Thymus (tissue), 11 donors: ENCODE measurements around the gene ODR4. TPM values are rescaled to one million over a fixed set of nuclear protein-coding genes. Genes with fewer than 3 reads are reported as not detected.
"Not testable (repeated sequence)": the region's sequence is repeated elsewhere in the genome, so short reads cannot be mapped to it uniquely, and the experiment has no call there.

ENCODE experiments used
- DNase-seq, 9 donors: peaks; one replicate each; pipeline ENCODE4 v3.0.0-alpha.2; 2013; ENCODE audit warnings: low spot score in 9 of 9, low read depth in 6 of 9, missing footprints in 1 of 9
- H3K27ac ChIP-seq, 2 donors: one replicate each; pipeline ENCODE4 v1.5.1; 2013; ENCODE audit warnings: control low read depth in 1 of 2, low read depth in 1 of 2, low read length in 1 of 2, mild to moderate bottlenecking in 1 of 2, moderate library complexity in 1 of 2
- H3K27me3 ChIP-seq, 2 donors: one replicate each; pipeline ENCODE4 v1.5.1; 2013; ENCODE audit warnings: low read length in 1 of 2; ENCODE audit not compliant: control insufficient read depth in 2 of 2, insufficient read depth in 1 of 2
- H3K36me3 ChIP-seq, 2 donors: one replicate each; pipeline ENCODE4 v1.5.1; 2013; ENCODE audit warnings: low read length in 1 of 2, mild to moderate bottlenecking in 1 of 2, moderate library complexity in 1 of 2; ENCODE audit not compliant: control insufficient read depth in 2 of 2, insufficient read depth in 2 of 2
- H3K4me1 ChIP-seq, 2 donors: one replicate each; pipeline ENCODE4 v1.5.1; 2013; ENCODE audit warnings: low read length in 2 of 2; ENCODE audit not compliant: control insufficient read depth in 2 of 2, insufficient read depth in 2 of 2
- H3K4me3 ChIP-seq, 2 donors: one replicate each; pipeline ENCODE4 v1.5.1; 2013; ENCODE audit warnings: low read length in 2 of 2, control low read depth in 1 of 2, mild to moderate bottlenecking in 1 of 2
- H3K9me3 ChIP-seq, 2 donors: one replicate each; pipeline ENCODE4 v1.5.1; 2013; ENCODE audit warnings: low read length in 1 of 2, mild to moderate bottlenecking in 1 of 2; ENCODE audit not compliant: control insufficient read depth in 2 of 2, insufficient read depth in 1 of 2
- WGBS: extraction: QIAGEN DNeasy Blood & Tissue Kit; methylation state at CpG from one replicate; pipeline ENCODE4 v1.1.7; 2013; 5-methylcytosine and 5-hydroxymethylcytosine counted together
- polyA plus RNA-seq: library from polyadenylated mRNA; stranded (reverse); fragments of 200-250 nt; gene quantifications from one replicate; pipeline ENCODE4 v1.2.3, GENCODE V29; 2013
- total RNA-seq: library from RNA; stranded (reverse); fragments of 120-200 nt; gene quantifications from one replicate; pipeline ENCODE4 v1.2.4, GENCODE V29; 2013
- donor health status: healthy.

The ODR4 gene
- total and polyA plus RNA-seq, 2 donors: 15.2 to 16.6 TPM

DNA sequence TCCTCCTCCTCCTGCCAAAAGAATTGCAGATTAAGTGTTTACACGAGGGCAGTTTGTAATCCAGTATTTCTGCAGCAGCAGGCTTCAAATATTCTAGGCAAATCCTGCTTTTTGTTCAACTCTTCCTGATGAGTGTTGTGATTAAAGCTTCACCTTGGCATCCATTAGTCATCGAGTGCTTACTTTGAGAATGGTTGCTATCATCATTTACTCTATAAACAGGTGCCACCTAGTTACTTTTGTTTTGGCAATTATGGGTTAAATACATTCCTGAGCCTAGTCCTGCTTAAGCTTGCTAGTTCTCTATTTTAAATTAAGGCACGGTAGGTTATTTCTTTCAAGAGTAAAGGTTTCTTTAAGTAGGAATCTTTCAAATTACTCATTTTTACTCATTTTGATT is 64.9 kb downstream of the ODR4 start:
- Histone ChIP-seq H3K36me3 (no peaks in the 10 kb centered on the region), H3K27me3 (no peaks in the 10 kb centered on the region), H3K4me1 (no peaks in the 10 kb centered on the region), H3K9me3 (no peaks in the 10 kb centered on the region), H3K4me3 (no peak overlapping the region), H3K27ac (no peak overlapping the region)
- no peak for DNase-seq
- 90% methylated on average over 3 of the region's 3 CpGs for WGBS

DNA sequence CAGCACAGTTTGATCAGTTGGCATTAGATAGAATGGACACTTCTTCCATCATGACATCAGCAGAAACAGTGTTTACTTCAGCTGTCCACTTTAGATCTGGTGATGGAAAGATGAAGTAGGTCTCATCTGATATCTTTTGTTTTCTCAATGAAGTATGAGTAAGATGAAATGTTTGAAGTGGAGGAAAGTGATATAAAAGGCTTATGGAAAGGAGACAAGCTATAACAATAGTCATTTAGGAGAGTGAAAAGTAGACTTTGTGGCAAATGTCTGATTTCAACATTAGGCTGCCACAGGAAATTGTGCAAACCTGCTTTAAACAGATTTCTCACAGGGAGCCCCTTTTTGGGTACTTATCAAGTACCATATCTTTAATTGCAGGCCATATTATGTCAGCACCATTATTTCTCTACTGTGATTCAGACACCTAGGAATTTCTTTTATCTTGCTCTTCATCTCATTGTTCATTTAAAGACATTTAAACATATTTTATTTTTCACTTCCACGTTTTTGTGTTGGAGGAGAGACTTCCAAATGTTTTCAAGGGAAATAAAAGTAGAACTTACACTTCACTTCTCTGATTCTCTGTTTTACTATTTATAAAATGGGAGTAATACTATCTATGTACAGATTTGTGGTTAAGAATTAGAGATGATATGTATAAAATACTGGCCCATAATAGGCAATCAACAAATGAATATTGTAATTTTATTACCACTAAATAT is 67.2 kb downstream of the ODR4 start:
- H3K4me1 ChIP-seq: no peaks in the 10 kb centered on the region
- no peaks in the 10 kb centered on the region for H3K27me3 ChIP-seq
- no peak overlapping the region for H3K4me3 ChIP-seq
- WGBS: 15% methylated on average over 1 of the region's 1 CpG
- H3K27ac ChIP-seq: no peak overlapping the region
- no peaks in the 10 kb centered on the region for H3K36me3 ChIP-seq
- no peak for DNase-seq
- H3K9me3 ChIP-seq: no peaks in the 10 kb centered on the region

DNA sequence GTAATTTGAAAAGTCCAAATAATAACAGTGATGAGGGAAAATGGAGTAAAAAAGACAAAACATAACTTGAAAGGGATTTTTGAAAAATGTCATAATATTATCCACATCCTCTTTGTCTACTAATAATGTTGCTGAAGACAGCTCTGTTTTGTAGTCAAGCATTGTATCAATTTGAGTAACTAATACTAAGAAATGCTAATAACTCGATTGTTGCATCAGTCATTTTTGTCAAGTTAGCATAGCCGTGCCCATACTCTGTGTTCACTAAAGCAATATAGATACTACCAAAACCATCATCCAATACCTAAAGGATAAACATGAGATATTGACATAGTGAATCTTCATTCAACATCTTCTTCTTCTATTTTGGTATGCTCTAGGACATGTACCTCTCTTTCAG is 68.0 kb downstream of the ODR4 start:
- Histone ChIP-seq H3K4me3 (no peak overlapping the region), H3K4me1 (no peaks in the 10 kb centered on the region), H3K36me3 (no peaks in the 10 kb centered on the region), H3K27ac (no peak overlapping the region), H3K9me3 (no peaks in the 10 kb centered on the region), H3K27me3 (no peaks in the 10 kb centered on the region)
- WGBS: 99% methylated on average over 2 of the region's 2 CpGs
- no peak for DNase-seq

DNA sequence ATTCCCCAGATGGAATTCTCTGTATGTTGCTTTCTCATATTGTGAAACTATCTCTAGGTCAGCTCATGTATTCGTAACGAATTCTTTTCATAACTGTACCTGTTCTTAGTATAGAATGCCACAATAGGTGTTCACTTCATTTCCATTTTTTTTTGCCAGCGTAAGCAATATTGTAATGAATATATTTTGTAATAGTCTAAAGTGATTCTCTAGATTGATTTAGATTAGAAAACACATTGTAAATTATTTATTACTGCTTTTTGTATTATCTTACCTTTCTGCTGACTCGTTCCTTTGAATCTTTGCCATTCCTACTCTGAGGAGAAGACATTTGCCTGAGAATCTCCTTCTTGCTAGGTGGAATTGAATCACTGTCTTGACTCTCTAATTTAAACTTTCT is 70.5 kb downstream of the ODR4 start:
- H3K27me3 ChIP-seq: no peaks in the 10 kb centered on the region
- H3K9me3 ChIP-seq: no peaks in the 10 kb centered on the region
- H3K4me1 ChIP-seq: no peaks in the 10 kb centered on the region
- H3K4me3 ChIP-seq: no peak overlapping the region
- no peak for DNase-seq
- no peaks in the 10 kb centered on the region for H3K36me3 ChIP-seq
- H3K27ac ChIP-seq: no peak overlapping the region
- WGBS: 98% methylated on average over 4 of the region's 4 CpGs

DNA sequence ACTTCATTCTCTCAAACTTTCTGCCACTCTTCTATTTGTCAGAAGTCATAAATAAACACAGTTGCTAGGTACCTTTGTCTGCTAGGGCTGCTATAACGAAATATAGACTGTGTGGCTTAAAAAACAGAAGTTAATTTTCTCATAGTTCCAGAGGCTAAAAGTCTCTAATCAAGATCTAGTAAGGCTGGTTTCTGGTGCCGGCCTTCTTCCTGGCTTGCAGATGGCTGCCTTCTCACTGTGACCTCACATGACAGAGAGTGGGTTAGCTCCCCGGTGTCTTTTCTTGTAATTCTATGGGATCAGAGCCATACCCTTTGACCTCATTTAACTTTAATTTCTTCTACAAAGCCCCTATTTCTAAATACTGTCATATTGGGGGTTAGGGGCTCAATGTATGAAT is 79.3 kb downstream of the ODR4 start:
- WGBS: 32% methylated on average over 3 of the region's 3 CpGs
- no peak overlapping the region for H3K4me3 ChIP-seq
- H3K36me3 ChIP-seq: no peaks in the 10 kb centered on the region
- no peaks in the 10 kb centered on the region for H3K27me3 ChIP-seq
- DNase-seq: no peak
- no peak overlapping the region for H3K27ac ChIP-seq
- H3K4me1 ChIP-seq: no peaks in the 10 kb centered on the region
- H3K9me3 ChIP-seq: no peaks in the 10 kb centered on the region

DNA sequence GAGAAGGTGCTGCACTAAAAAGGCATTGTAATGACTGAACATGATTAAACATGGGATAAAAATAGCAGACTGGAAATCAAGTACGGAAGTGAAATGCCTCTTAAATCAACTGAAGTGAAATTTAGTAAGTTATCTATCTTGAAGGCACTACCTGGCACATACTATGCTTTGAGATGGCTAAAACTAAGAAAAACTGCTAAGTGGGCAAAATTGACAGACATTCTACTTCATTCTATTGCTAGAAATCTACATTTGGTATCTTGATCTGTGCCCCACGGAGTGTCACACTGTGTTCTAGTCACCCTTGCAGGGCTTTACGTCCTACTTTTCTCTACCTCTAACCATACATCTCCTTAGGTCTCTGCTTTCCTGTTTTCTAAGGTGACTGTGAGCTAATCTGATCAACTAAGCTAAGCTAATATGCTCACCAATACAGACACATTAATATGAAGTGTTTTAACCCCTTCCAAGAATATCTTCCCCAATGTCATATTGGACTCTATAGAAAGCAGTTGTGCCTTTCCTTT is 81.2 kb downstream of the ODR4 start:
- no peaks in the 10 kb centered on the region for H3K9me3 ChIP-seq
- no peaks in the 10 kb centered on the region for H3K27me3 ChIP-seq
- WGBS: 53% methylated on average over 3 of the region's 3 CpGs
- H3K27ac ChIP-seq: no peak overlapping the region
- no peaks in the 10 kb centered on the region for H3K4me1 ChIP-seq
- H3K36me3 ChIP-seq: no peaks in the 10 kb centered on the region
- H3K4me3 ChIP-seq: no peak overlapping the region
- no peak for DNase-seq

DNA sequence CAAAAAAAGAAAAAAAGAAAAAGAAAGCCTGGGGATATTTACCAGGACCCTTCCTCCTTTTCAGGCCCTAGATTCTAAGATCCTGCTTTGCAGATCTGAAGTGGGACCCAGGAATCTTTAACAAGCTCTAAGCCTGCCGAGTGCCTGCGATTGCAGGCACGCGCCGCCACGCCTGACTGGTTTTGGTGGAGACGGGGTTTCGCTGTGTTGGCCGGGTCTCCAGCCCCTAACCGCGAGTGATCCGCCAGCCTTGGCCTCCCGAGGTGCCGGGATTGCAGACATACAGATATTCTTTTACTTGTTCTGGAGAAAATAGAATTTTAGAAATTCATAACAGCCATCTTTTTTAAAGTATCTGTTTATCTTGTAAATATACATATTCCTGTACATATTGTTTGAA is 83.5 kb downstream of the ODR4 start:
- not testable (repeated sequence) for H3K27me3 ChIP-seq, DNase-seq, H3K36me3 ChIP-seq, H3K4me3 ChIP-seq, H3K27ac ChIP-seq, H3K9me3 ChIP-seq, H3K4me1 ChIP-seq
- WGBS: 98% methylated on average over 14 of the region's 14 CpGs

DNA sequence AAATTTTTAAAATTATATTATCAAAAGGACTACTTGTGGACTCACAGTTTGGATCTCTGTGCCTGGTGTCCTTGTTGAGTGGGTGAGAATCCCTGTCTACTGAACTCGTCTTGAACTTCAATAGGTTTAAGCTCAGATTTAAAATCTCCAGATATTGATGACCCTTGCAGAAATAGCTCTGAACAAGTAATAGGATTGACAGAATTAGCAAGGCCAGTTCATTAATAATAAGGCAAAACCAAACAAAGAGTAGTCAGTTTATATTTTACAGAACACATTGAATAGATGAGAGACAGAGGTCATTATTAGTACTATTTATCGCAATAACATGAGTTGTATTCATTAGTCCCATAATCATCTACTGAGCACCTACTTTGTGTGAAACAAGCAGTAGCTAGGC is 85.4 kb downstream of the ODR4 start, which contains the start of gene PDC:
Gene PDC, minus strand, starts transcription at position 101 of the 400 bp plus-strand sequence. CDS start 11,655 bp downstream, outside the sequence.
- no peak within 1 kb of the TSS for H3K27ac ChIP-seq
- 95% methylated on average over 2 of the region's 2 CpGs for WGBS
- no peak within 1 kb of the TSS for H3K4me3 ChIP-seq
- H3K4me1 ChIP-seq: no peaks in the 10 kb centered on the region
- DNase-seq: no peak
- no peaks in the 10 kb centered on the region for H3K36me3 ChIP-seq
- H3K9me3 ChIP-seq: no peaks in the 10 kb centered on the region
- no peaks in the 10 kb centered on the region for H3K27me3 ChIP-seq

DNA sequence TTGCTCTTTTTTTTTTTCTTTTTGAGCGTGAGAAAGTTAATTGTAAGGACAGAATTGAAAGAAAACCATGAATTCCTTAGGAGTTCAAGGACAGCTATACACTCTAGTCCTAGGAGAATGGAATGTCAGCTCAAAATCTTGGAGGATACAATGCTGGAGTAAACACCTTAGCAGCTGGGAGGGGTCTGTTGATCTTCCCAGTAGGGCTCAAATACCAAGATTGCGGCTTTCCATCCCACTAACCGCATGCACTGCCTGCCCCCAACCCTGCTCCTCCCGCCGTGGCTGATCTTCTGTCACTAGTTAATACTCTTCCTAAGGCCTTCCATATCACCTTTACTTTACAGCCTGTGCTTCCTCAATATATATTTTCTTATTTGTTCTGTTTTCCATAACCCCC is 87.9 kb downstream of the ODR4 start:
- WGBS: 95% methylated on average over 5 of the region's 5 CpGs
- Histone ChIP-seq H3K27me3 (no peaks in the 10 kb centered on the region), H3K36me3 (no peaks in the 10 kb centered on the region), H3K9me3 (no peaks in the 10 kb centered on the region), H3K4me3 (no peak overlapping the region), H3K4me1 (no peaks in the 10 kb centered on the region), H3K27ac (no peak overlapping the region)
- DNase-seq: no peak
